Retinal pigment epithelial cell (primary cell): ENCODE measurements around the gene CD101.

Experiments used
- DNase-seq: peaks from one replicate; pipeline ENCODE4 v3.0.0-alpha.2; 2010; ENCODE audit warnings: low read depth
- H3K4me3 ChIP-seq: 2 replicates; pipeline ENCODE4 v1.5.1; 2011; ENCODE audit warnings: mild to moderate bottlenecking, low read length, control low read depth, moderate library complexity
- CTCF ChIP-seq: conservative IDR thresholded peaks from 2 replicates; pipeline ENCODE4 v1.5.1; 2011; ENCODE audit warnings: low read depth, low read length, control low read depth, inconsistent platforms

Gene CD101

DNA sequence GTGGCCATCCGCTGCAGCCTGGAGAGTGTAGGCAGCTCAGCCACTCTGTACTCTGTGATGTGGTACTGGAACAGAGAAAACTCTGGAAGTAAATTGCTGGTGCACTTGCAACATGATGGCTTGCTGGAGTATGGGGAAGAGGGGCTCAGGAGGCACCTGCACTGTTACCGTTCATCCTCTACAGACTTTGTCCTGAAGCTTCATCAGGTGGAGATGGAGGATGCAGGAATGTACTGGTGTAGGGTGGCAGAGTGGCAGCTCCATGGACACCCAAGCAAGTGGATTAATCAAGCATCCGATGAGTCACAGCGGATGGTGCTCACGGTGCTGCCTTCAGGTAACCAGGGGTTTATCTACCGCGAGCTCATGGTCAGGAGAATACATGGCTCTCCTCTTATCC is 24.0 kb downstream of the CD101 start:
- no peak overlapping the region for H3K4me3 ChIP-seq
- no peak for TF ChIP-seq CTCF
- DNase-seq = no peak

DNA sequence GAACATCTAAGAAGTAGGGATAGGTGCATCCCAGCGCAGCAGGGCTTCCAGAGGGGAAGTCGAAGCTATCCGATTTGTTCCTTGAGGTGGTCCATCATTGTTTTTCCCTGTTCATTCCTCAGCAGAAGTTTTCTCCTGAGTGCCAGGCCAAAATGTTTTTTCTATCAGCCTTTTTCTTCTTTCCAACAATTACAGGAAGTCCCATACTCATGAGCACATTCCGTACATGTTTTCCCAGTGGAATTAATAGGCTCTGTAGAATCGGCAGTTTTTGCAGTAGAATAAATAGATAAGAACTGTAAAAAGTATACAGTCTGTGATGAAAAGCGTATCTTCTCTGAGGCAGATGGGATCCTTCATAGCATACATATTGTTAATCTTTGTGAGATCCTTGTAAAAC is 24.8 kb downstream of the CD101 start:
- H3K4me3 ChIP-seq = no peak overlapping the region
- TF ChIP-seq CTCF = no peak
- no peak for DNase-seq

DNA sequence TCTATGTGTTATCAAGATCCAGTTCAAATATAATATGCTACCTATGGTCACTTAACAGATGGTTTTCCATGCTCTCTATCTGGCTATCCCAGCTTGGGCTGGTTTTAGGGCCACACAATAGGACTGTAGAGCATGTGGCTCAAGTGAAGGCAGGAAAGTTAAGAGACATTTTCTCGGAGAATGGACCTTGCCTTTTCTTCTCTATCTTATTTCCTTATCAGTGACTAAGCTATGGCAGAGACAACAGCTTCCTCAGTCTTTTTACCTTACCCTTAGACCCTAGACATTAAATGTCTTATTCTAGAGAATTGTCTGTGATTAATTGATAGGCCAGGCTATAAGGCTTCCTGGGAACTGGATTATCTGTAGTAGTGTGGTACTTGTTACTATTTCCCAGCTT is 28.1 kb downstream of the CD101 start:
- no peak overlapping the region for H3K4me3 ChIP-seq
- no peak for TF ChIP-seq CTCF
- DNase-seq = no peak

GRCh38 chr1:117030271-117030877 is 28.8 kb downstream of the CD101 start:
- no peak overlapping the region for H3K4me3 ChIP-seq
- DNase-seq = no peak
- no peak for TF ChIP-seq CTCF

- no peak overlapping the region for H3K4me3 ChIP-seq
- DNase-seq = no peak
- TF ChIP-seq CTCF = no peak
These were observed 30.7 kb downstream of the CD101 start for GRCh38 chr1:117032266-117032665.

GRCh38 chr1:117032681-117033539 is 31.4 kb downstream of the CD101 start:
- no peak overlapping the region for H3K4me3 ChIP-seq
- TF ChIP-seq CTCF = no peak
- DNase-seq = no peak

GRCh38 chr1:117033772-117034171 is 32.2 kb downstream of the CD101 start:
- no peak for TF ChIP-seq CTCF
- DNase-seq = no peak
- H3K4me3 ChIP-seq = no peak overlapping the region
